H9 (cell line): ENCODE measurements around the gene CNTF. TPM values are rescaled to one million over a fixed set of nuclear protein-coding genes. Genes with fewer than 3 reads are reported as not detected.

Experiments
- DNase-seq: peaks from one replicate; pipeline ENCODE4 v3.0.0-alpha.2; 2017
- H2AFZ ChIP-seq: one replicate; pipeline ENCODE4 v1.6.1; 2013; ENCODE audit warnings: mild to moderate bottlenecking, low read length, control low read depth, moderate library complexity
- H2AK5ac ChIP-seq: 2 replicates; pipeline ENCODE4 v1.6.1; 2013; ENCODE audit warnings: low read length, control low read depth, mixed read lengths; ENCODE audit not compliant: insufficient read length
- H2BK120ac ChIP-seq: one replicate; pipeline ENCODE4 v1.6.1; 2013; ENCODE audit warnings: low read depth, mild to moderate bottlenecking, low read length, control low read depth, inconsistent platforms; ENCODE audit not compliant: poor library complexity, severe bottlenecking
- H2BK12ac ChIP-seq: 2 replicates; pipeline ENCODE4 v1.6.1; 2013; ENCODE audit warnings: low read length, control low read depth, mixed read lengths, low read depth; ENCODE audit not compliant: insufficient read length
- H2BK15ac ChIP-seq: 2 replicates; pipeline ENCODE4 v1.6.1; 2013; ENCODE audit warnings: low read depth, low read length, control low read depth
- H2BK20ac ChIP-seq: one replicate; pipeline ENCODE4 v1.6.1; 2013; ENCODE audit warnings: low read depth, mild to moderate bottlenecking, low read length, control low read depth, inconsistent platforms; ENCODE audit not compliant: poor library complexity, severe bottlenecking
- H2BK5ac ChIP-seq: 2 replicates; pipeline ENCODE4 v1.6.1; 2013; ENCODE audit warnings: low read length, control low read depth, mixed read lengths; ENCODE audit not compliant: insufficient read length
- H3K14ac ChIP-seq: 2 replicates; pipeline ENCODE4 v1.6.1; 2013; ENCODE audit warnings: low read length, control low read depth; ENCODE audit not compliant: insufficient read depth
- H3K18ac ChIP-seq: 2 replicates; pipeline ENCODE4 v1.6.1; 2013; ENCODE audit warnings: low read depth, mild to moderate bottlenecking, mixed read lengths, low read length, control low read depth; ENCODE audit not compliant: insufficient read length
- H3K23ac ChIP-seq: 2 replicates; pipeline ENCODE4 v1.6.1; 2013; ENCODE audit warnings: low read length, control low read depth, mixed read lengths, low read depth; ENCODE audit not compliant: insufficient read length
- H3K23me2 ChIP-seq: 2 replicates; pipeline ENCODE4 v1.6.1; 2013; ENCODE audit warnings: low read depth, mild to moderate bottlenecking, mixed read lengths, low read length, control low read depth; ENCODE audit not compliant: insufficient read length, poor library complexity, severe bottlenecking
- H3K27ac ChIP-seq: 2 replicates; pipeline ENCODE4 v1.5.1; 2013; ENCODE audit warnings: low read length, control low read depth, mixed read lengths, low read depth; ENCODE audit not compliant: insufficient read length
- H3K27me3 ChIP-seq: 2 replicates; pipeline ENCODE4 v1.6.1; 2013; ENCODE audit warnings: low read length, control low read depth, inconsistent platforms; ENCODE audit not compliant: insufficient read depth
- H3K4ac ChIP-seq: 2 replicates; pipeline ENCODE4 v1.6.1; 2013; ENCODE audit warnings: low read depth, mild to moderate bottlenecking, control low read depth, inconsistent platforms, low read length, moderate library complexity
- H3K4me1 ChIP-seq: 2 replicates; pipeline ENCODE4 v1.6.1; 2013; ENCODE audit warnings: low read length, control low read depth, inconsistent platforms; ENCODE audit not compliant: insufficient read depth
- H3K4me2 ChIP-seq: 2 replicates; pipeline ENCODE4 v1.6.1; 2013; ENCODE audit warnings: low read length, control low read depth, mixed read lengths; ENCODE audit not compliant: insufficient read length, insufficient read depth
- H3K56ac ChIP-seq: 2 replicates; pipeline ENCODE4 v1.6.1; 2013; ENCODE audit warnings: low read depth, mild to moderate bottlenecking, mixed read lengths, low read length, control low read depth; ENCODE audit not compliant: insufficient read length
- H3K79me1 ChIP-seq: 2 replicates; pipeline ENCODE4 v1.6.1; 2013; ENCODE audit warnings: low read depth, mild to moderate bottlenecking, moderate library complexity, low read length, control low read depth, inconsistent platforms; ENCODE audit not compliant: insufficient read depth, poor library complexity, severe bottlenecking
- H3K79me2 ChIP-seq: 2 replicates; pipeline ENCODE4 v1.6.1; 2013; ENCODE audit warnings: low read length, control low read depth, inconsistent platforms; ENCODE audit not compliant: insufficient read depth
- H3K9ac ChIP-seq: 2 replicates; pipeline ENCODE4 v1.6.1; 2013; ENCODE audit warnings: low read length, control low read depth, mixed read lengths; ENCODE audit not compliant: insufficient read length; ENCODE audit errors: extremely low read depth
- H3K9me3 ChIP-seq: one replicate; pipeline ENCODE4 v1.6.1; 2013; ENCODE audit warnings: low read depth, low read length, inconsistent platforms; ENCODE audit not compliant: control insufficient read depth
- H3T11ph ChIP-seq: one replicate; pipeline ENCODE4 v1.6.1; 2013; ENCODE audit warnings: mild to moderate bottlenecking, low read length, control low read depth, inconsistent platforms
- H4K20me1 ChIP-seq: one replicate; pipeline ENCODE4 v1.6.1; 2013; ENCODE audit not compliant: control insufficient read depth, insufficient read length, insufficient read depth
- H4K5ac ChIP-seq: 2 replicates; pipeline ENCODE4 v1.6.1; 2013; ENCODE audit warnings: low read depth, mild to moderate bottlenecking, mixed read lengths, low read length, control low read depth; ENCODE audit not compliant: insufficient read length
- H4K8ac ChIP-seq: replicated peaks from 2 replicates; pipeline ENCODE4 v1.6.1; 2013; ENCODE audit warnings: low read length, control low read depth, mixed read lengths, low read depth; ENCODE audit not compliant: insufficient read length
- H4K91ac ChIP-seq: 2 replicates; pipeline ENCODE4 v1.6.1; 2013; ENCODE audit warnings: low read depth, mild to moderate bottlenecking, moderate library complexity, mixed read lengths, low read length, control low read depth; ENCODE audit not compliant: insufficient read length
- H3K27ac Mint-ChIP-seq, 3 experiments: 2 replicates in 2 of 3; 3 replicates in 1 of 3; pipeline ENCODE4 v1.8.0; 2020 to 2021; ENCODE audit warnings: mixed read lengths in 3 of 3, mild to moderate bottlenecking in 1 of 3, moderate library complexity in 1 of 3
- H3K27me3 Mint-ChIP-seq: 2 replicates; pipeline ENCODE4 v1.8.0; 2021; ENCODE audit warnings: low read depth, mild to moderate bottlenecking, moderate library complexity, mixed read lengths
- H3K36me3 Mint-ChIP-seq, 3 experiments: 2 replicates in 2 of 3; 3 replicates in 1 of 3; pipeline ENCODE4 v1.8.0; 2020 to 2021; ENCODE audit warnings: low read depth in 3 of 3, mixed read lengths in 3 of 3; ENCODE audit not compliant: insufficient read depth in 1 of 3
- H3K4me1 Mint-ChIP-seq, 2 experiments: 2 replicates each; pipeline ENCODE4 v1.8.0; 2020; ENCODE audit warnings: mixed read lengths in 2 of 2
- H3K4me3 Mint-ChIP-seq, 2 experiments: 2 replicates in 1 of 2; 3 replicates in 1 of 2; pipeline ENCODE4 v1.8.0; 2020 to 2021; ENCODE audit warnings: mild to moderate bottlenecking in 2 of 2, mixed read lengths in 2 of 2, moderate library complexity in 1 of 2
- H3K9me3 Mint-ChIP-seq, 2 experiments: 2 replicates in 1 of 2; 3 replicates in 1 of 2; pipeline ENCODE4 v1.8.0; 2020; ENCODE audit warnings: mild to moderate bottlenecking in 2 of 2, mixed read lengths in 2 of 2, moderate library complexity in 1 of 2
- CTCF ChIP-seq: fragments of 200-600 bp; sonication (generic); conservative IDR thresholded peaks from 3 replicates; pipeline ENCODE4 v1.8.0; 2021; ENCODE audit warnings: antibody characterized with exemption, mild to moderate bottlenecking
- WGBS: extraction: QIAGEN DNeasy Blood & Tissue Kit; methylation state at CpG from one replicate; pipeline ENCODE4 v1.1.7; 2013; ENCODE audit warnings: missing lambda C conversion rate, low lambda C conversion rate, mixed read lengths; ENCODE audit not compliant: insufficient read length; ENCODE audit errors: extremely low coverage; 5-methylcytosine and 5-hydroxymethylcytosine counted together
- total RNA-seq: library from RNA; stranded (reverse); gene quantifications from 2 replicates; pipeline ENCODE4 v1.2.1, GENCODE V29; 2021

The CNTF gene
- total RNA-seq, 1 experiment from 2014 or later: 3.5 TPM

GRCh38 chr11:58639669-58640068 lies 17.2 kb downstream of the CNTF start:
- no peak overlapping the region for H3K27ac Mint-ChIP-seq
- H3K18ac ChIP-seq: no peak overlapping the region
- no peaks in the 10 kb centered on the region for H3K23me2 ChIP-seq
- no peak overlapping the region for H3T11ph ChIP-seq
- H3K27ac ChIP-seq: no peak overlapping the region
- H2AK5ac ChIP-seq: no peak overlapping the region
- no peak overlapping the region for H4K91ac ChIP-seq
- no peak overlapping the region for H3K56ac ChIP-seq
- no peaks in the 10 kb centered on the region for H4K20me1 ChIP-seq
- no peak overlapping the region for H2BK120ac ChIP-seq
- H4K5ac ChIP-seq: no peak overlapping the region
- H3K4me1 Mint-ChIP-seq: no peaks in the 10 kb centered on the region
- H3K36me3 Mint-ChIP-seq: no peaks in the 10 kb centered on the region
- no peak overlapping the region for H4K8ac ChIP-seq
- no peaks in the 10 kb centered on the region for H3K79me2 ChIP-seq
- no peaks in the 10 kb centered on the region for H3K4me1 ChIP-seq
- no peak overlapping the region for H3K9ac ChIP-seq
- no peak overlapping the region for H2BK20ac ChIP-seq
- no peak overlapping the region for H2BK12ac ChIP-seq
- H3K4me2 ChIP-seq: no peak overlapping the region
- H2AFZ ChIP-seq: no peak overlapping the region
- H3K9me3 ChIP-seq: no peaks in the 10 kb centered on the region
- no peak overlapping the region for H3K4me3 Mint-ChIP-seq
- no peak overlapping the region for H2BK15ac ChIP-seq
- WGBS: no CpG with 5 or more reads among the region's 2 CpGs
- no peaks in the 10 kb centered on the region for H3K27me3 ChIP-seq
- H2BK5ac ChIP-seq: no peak overlapping the region
- H3K23ac ChIP-seq: no peak overlapping the region
- DNase-seq: no peak
- peaks cover 3 to 4% of the 10 kb centered on the region in 2 experiments; a peak in 3 of 5 replicates for H3K9me3 Mint-ChIP-seq
- peaks cover 2% of the 10 kb centered on the region for H3K27me3 Mint-ChIP-seq
- no peaks in the 10 kb centered on the region for H3K79me1 ChIP-seq
- no peak overlapping the region for H3K14ac ChIP-seq
- H3K4ac ChIP-seq: no peak overlapping the region
- no peak for TF ChIP-seq CTCF
